Parathyroid adenoma (tissue), 2 donors: ENCODE data around the gene IER3IP1.

Experiments
- H2AFZ ChIP-seq: fragments of 300-600 bp; sonication (generic); one replicate; pipeline ENCODE4 v1.7.0; 2017; ENCODE audit warnings: antibody characterized with exemption, mild to moderate bottlenecking
- H3K27ac ChIP-seq: fragments of 300-600 bp; sonication (generic); one replicate; pipeline ENCODE4 v1.7.0; 2017
- H3K27me3 ChIP-seq: fragments of 300-600 bp; sonication (generic); one replicate; pipeline ENCODE4 v1.7.0; 2017; ENCODE audit warnings: low read length; ENCODE audit not compliant: control insufficient read depth, insufficient read depth
- H3K36me3 ChIP-seq: fragments of 300-600 bp; sonication (generic); one replicate; pipeline ENCODE4 v1.7.0; 2017; ENCODE audit warnings: low read length; ENCODE audit not compliant: control insufficient read depth, insufficient read depth
- H3K4me1 ChIP-seq: fragments of 300-600 bp; sonication (generic); one replicate; pipeline ENCODE4 v1.7.0; 2017; ENCODE audit warnings: control low read depth
- H3K4me2 ChIP-seq: fragments of 300-600 bp; sonication (generic); one replicate; pipeline ENCODE4 v1.7.0; 2017; ENCODE audit warnings: low read length
- H3K4me3 ChIP-seq: fragments of 300-600 bp; sonication (generic); one replicate; pipeline ENCODE4 v1.7.0; 2017; ENCODE audit warnings: low read depth, low read length
- H3K79me2 ChIP-seq: fragments of 300-600 bp; sonication (generic); one replicate; pipeline ENCODE4 v1.7.0; 2017; ENCODE audit warnings: control low read depth
- H3K9ac ChIP-seq: fragments of 300-600 bp; sonication (generic); one replicate; pipeline ENCODE4 v1.7.0; 2017; ENCODE audit warnings: mild to moderate bottlenecking
- H3K9me3 ChIP-seq: fragments of 300-600 bp; sonication (generic); one replicate; pipeline ENCODE4 v1.7.0; 2017; ENCODE audit warnings: low read length; ENCODE audit not compliant: control insufficient read depth
- CTCF ChIP-seq: fragments of 300-600 bp; sonication (generic); IDR thresholded peaks from one replicate; pipeline ENCODE4 v1.7.0; 2017; ENCODE audit warnings: antibody characterized with exemption, mild to moderate bottlenecking
- donor health status: primary hyperparathyroidism.

Gene IER3IP1

DNA sequence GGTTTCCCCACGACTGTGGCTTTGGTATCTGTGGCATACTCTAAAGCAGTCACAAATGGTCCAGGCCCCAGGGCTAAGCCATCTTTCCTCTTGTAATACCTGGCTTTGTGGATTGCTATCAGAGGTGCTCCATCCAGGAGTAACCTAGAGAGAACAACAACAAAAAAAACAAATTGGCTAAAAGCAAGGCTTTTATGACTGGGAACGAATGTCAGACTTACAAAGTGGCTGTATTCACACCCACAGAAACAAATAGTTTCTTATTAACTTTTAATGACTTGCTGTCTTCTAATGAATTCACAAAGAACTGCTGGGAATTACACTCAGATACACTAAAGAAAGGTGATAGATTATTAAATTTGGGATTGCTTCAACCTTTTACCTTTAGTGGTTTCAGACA is 61.0 kb downstream of the IER3IP1 start:
- H3K4me3 ChIP-seq = no peak overlapping the region
- H3K4me1 ChIP-seq = no peaks in the 10 kb centered on the region
- H3K79me2 ChIP-seq = no peaks in the 10 kb centered on the region
- no peaks in the 10 kb centered on the region for H3K27me3 ChIP-seq
- TF ChIP-seq CTCF = no peak
- no peak overlapping the region for H3K9ac ChIP-seq
- no peak overlapping the region for H2AFZ ChIP-seq
- no peak overlapping the region for H3K4me2 ChIP-seq
- no peaks in the 10 kb centered on the region for H3K9me3 ChIP-seq
- H3K36me3 ChIP-seq = no peaks in the 10 kb centered on the region
- no peak overlapping the region for H3K27ac ChIP-seq

DNA sequence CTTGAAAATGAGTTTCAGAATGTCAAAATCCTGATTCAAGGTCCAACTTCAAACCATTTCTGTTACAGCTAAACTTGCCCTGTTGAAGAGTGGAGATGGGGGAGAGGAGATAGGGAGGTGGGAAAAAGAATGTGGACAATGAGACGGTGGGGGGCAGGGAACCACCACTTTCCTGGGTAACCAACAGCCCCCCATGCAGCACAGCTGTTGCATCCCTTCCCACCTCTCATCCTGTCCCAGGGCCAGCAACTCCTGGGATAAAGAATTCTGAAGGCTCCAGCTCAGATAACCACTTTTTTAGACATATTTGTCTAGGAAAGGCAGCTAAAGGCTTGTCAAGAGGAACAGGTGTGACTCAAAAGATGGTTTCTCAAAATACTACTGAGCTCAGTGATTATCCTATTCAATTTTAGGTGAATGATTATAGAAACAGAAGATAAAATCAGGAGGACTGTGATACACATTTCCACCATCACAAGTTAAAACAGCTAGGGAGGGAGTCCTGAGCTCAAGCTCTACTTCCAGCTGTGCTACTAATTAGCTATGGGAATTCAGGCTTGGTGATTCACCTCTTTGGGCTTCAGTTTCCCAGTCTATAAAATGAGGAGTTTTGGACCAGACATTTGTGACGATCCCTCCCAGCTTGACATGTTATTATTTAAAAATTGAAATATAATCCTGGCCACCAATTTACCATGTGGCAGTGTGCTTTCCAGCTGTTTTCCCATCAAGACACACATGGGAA is 62.2 kb downstream of the IER3IP1 start:
- Histone ChIP-seq H3K9ac (no peak overlapping the region), H3K36me3 (no peaks in the 10 kb centered on the region)

DNA sequence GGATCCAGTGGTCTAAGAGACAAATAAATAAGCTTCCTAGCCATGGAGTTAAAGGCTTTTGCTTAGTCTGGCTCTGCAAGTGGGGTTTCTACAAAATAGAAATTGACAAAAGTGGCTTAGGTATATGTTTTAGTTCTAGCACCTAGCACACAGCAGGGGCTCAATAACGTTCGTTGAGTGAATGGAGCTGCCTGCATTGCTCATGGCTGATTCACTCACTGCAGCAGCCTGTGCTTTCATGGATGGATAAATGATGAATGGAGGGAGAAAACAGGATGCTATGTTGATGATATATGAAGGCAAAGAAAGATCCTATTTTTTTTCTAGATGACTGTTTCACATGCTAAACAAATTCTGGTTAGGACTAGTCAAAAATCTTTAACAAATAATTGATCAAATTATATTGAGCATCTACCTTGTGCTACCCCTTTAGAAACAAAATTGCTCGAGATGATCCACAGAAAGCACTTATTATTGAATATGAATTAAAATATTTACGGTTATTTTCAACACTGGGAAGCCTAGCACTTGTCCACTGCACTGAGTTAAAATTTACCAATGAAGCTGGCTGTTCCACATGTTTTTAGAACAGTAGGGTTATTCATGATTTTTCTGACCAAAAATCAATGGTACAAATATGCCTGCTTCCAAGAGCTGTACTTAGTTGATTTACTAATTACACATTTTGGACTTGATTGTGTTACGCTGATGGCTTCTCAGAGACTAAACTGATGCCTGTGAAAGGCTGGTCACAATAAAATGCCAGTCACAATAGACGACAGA is 65.5 kb downstream of the IER3IP1 start:
- no peak overlapping the region for H2AFZ ChIP-seq
- no peaks in the 10 kb centered on the region for H3K27me3 ChIP-seq
- no peaks in the 10 kb centered on the region for H3K36me3 ChIP-seq
- H3K4me1 ChIP-seq = no peaks in the 10 kb centered on the region
- no peak overlapping the region for H3K4me3 ChIP-seq
- no peak overlapping the region for H3K4me2 ChIP-seq
- H3K9me3 ChIP-seq = no peaks in the 10 kb centered on the region
- H3K79me2 ChIP-seq = no peaks in the 10 kb centered on the region
- no peak overlapping the region for H3K27ac ChIP-seq
- no peak overlapping the region for H3K9ac ChIP-seq
- TF ChIP-seq CTCF = no peak

More for the DNA sequence above, 62.2 kb downstream of the IER3IP1 start:
- Histone ChIP-seq H3K27me3 (no peaks in the 10 kb centered on the region), H2AFZ (no peak overlapping the region), H3K4me2 (no peak overlapping the region), H3K4me3 (no peak overlapping the region), H3K79me2 (no peaks in the 10 kb centered on the region), H3K9me3 (no peaks in the 10 kb centered on the region), H3K4me1 (no peaks in the 10 kb centered on the region), H3K27ac (no peak overlapping the region)
- no peak for TF ChIP-seq CTCF

DNA sequence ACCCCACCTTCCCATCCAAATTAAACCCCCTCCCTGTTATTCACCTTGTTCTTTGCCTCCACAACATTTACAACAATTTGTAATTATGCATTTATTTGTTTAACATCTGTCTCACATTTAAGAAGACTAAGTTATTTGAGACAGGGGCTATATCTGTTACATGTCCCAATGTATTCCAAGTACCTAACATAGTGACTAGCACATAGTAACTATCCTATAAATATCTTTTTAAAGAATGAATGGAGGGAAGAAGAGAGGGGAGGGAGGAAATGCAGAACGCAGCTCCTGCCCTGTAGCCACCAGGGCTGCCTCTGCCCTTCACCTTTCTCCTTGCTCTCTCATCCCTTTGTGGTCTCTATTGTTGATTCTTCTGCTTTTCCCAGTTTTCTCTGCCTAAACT is 66.4 kb downstream of the IER3IP1 start:
- H3K4me1 ChIP-seq = no peaks in the 10 kb centered on the region
- no peak for TF ChIP-seq CTCF
- no peak overlapping the region for H3K9ac ChIP-seq
- no peak overlapping the region for H2AFZ ChIP-seq
- H3K9me3 ChIP-seq = no peaks in the 10 kb centered on the region
- H3K27me3 ChIP-seq = no peaks in the 10 kb centered on the region
- H3K27ac ChIP-seq = no peak overlapping the region
- H3K4me2 ChIP-seq = no peak overlapping the region
- H3K36me3 ChIP-seq = no peaks in the 10 kb centered on the region
- H3K4me3 ChIP-seq = no peak overlapping the region
- H3K79me2 ChIP-seq = no peaks in the 10 kb centered on the region
